Adrenal gland (tissue), 12 donors: ENCODE data around the gene NSL1. TPM values are rescaled to one million over a fixed set of nuclear protein-coding genes. Genes with fewer than 3 reads are reported as not detected.

ENCODE experiments used
- DNase-seq, 7 donors: peaks; one replicate each; pipeline ENCODE4 v3.0.0-alpha.2; 2019 to 2020
- H3K27ac ChIP-seq, 5 donors: fragments of 200-600 bp; sonication (generic) in 4 of 5; 1 replicate in 3 of 5; 2 replicates in 2 of 5; pipeline versions ENCODE4 v1.5.1 to v1.8.0; 2016 to 2020; ENCODE audit warnings: mild to moderate bottlenecking in 1 of 5
- H3K27me3 ChIP-seq: fragments of 200-600 bp; 2 replicates; pipeline ENCODE4 v1.8.0; 2021
- H3K36me3 ChIP-seq, 2 donors: fragments of 200-600 bp; replicated peaks in 1 of 2; 1 replicate in 1 of 2; 2 replicates in 1 of 2; pipeline versions ENCODE4 v1.5.1 to v1.8.0; 2018 to 2022
- H3K4me1 ChIP-seq, 2 donors: fragments of 200-600 bp; replicated peaks in 1 of 2; 1 replicate in 1 of 2; 2 replicates in 1 of 2; pipeline versions ENCODE4 v1.5.1 to v1.8.0; 2018 to 2021
- H3K4me3 ChIP-seq, 4 donors: fragments of 200-600 bp; sonication (generic) in 3 of 4; one replicate each; pipeline ENCODE4 v1.5.1; 2016 to 2018
- H3K9me3 ChIP-seq, 3 donors: fragments of 200-600 bp; sonication (generic) in 1 of 3; replicated peaks in 1 of 3; 1 replicate in 2 of 3; 2 replicates in 1 of 3; pipeline versions ENCODE4 v1.5.1 to v1.8.0; 2016 to 2021
- POLR2A ChIP-seq, 2 donors: fragments of 450-650 bp; IDR thresholded peaks; one replicate each; pipeline ENCODE4 v1.6.1; 2017; ENCODE audit warnings: antibody characterized with exemption in 2 of 2, mild to moderate bottlenecking in 2 of 2, moderate library complexity in 1 of 2
- WGBS, 4 donors: extraction: QIAGEN DNeasy Blood & Tissue Kit in 2 of 4; methylation state at CpG; one replicate each; pipeline versions ENCODE4 v1.1.5 to v1.1.7; 2013 to 2017; 5-methylcytosine and 5-hydroxymethylcytosine counted together
- intact Hi-C, 2 donors: fragments of 100-400 bp; cut with DNase I; formaldehyde crosslinking; loops; one replicate each; pipeline versions ENCODE4 v1.14.1 to v1.15.0; 2022 to 2023
- polyA plus RNA-seq, 3 donors: library from polyadenylated mRNA; stranded (reverse); fragments of 200-250 nt in 2 of 3; fragments of 350-450 nt in 1 of 3; fragmentation: Illumina TruSeq in 1 of 3; extraction: RNeasy Lipid Tissue Mini Kit (QIAGEN cat#74804) in 1 of 3; gene quantifications; one replicate each; pipeline ENCODE4 v1.2.3, GENCODE V29; 2013 to 2014
- total RNA-seq, 9 donors: library from RNA; depleted of rRNA in 4 of 9; stranded (reverse); fragments of >200 nt in 4 of 9; fragments of 120-200 nt in 1 of 9; fragmentation: NEBNext Ultra II Directional in 1 of 9; extraction: Animal tissue kit (Norgen Biotek cat#: 25700) in 1 of 9; gene quantifications; one replicate each; pipeline versions ENCODE4 v1.1.0 to v1.2.4, GENCODE V29; 2013 to 2023
- TF ChIP-seq, protein P1 (sequence below), 6 experiments: fragments of 450-650 bp in 4 of 6; fragments of 200-600 bp in 2 of 6; sonication (generic) in 1 of 6; IDR thresholded peaks; 1 replicate in 5 of 6; 2 replicates in 1 of 6; pipeline versions ENCODE4 v1.5.1 to v1.8.0; 2016 to 2021; ENCODE audit warnings: antibody characterized with exemption in 6 of 6, mild to moderate bottlenecking in 2 of 6, moderate library complexity in 1 of 6
- donor health status: healthy with polysubstance abuse.
- donor health status: Bipolar disorder and iron deficiency.
- donor health status: DM: yes; HTN: yes; CAD: no.
- donor health status: DM: no; HTN: no; CAD: no.
- donor health status: DM: no; HTN: no; CAD: no.
- donor health status: DM: yes; HTN: yes; CAD: no.

The NSL1 gene
- total and polyA plus RNA-seq, 12 donors = 10.6 to 90.9 (median 29.8) TPM

GRCh38 chr1:212737559-212737958 is 54.0 kb downstream of the NSL1 start:
- H3K4me1 ChIP-seq = no peaks in the 10 kb centered on the region
- H3K4me3 ChIP-seq = no peak overlapping the region
- TF ChIP-seq, protein P1, sequence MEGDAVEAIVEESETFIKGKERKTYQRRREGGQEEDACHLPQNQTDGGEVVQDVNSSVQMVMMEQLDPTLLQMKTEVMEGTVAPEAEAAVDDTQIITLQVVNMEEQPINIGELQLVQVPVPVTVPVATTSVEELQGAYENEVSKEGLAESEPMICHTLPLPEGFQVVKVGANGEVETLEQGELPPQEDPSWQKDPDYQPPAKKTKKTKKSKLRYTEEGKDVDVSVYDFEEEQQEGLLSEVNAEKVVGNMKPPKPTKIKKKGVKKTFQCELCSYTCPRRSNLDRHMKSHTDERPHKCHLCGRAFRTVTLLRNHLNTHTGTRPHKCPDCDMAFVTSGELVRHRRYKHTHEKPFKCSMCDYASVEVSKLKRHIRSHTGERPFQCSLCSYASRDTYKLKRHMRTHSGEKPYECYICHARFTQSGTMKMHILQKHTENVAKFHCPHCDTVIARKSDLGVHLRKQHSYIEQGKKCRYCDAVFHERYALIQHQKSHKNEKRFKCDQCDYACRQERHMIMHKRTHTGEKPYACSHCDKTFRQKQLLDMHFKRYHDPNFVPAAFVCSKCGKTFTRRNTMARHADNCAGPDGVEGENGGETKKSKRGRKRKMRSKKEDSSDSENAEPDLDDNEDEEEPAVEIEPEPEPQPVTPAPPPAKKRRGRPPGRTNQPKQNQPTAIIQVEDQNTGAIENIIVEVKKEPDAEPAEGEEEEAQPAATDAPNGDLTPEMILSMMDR (IDR thresholded peaks at IDR 0.05) = no peak
- no peak for TF ChIP-seq POLR2A (IDR thresholded peaks at IDR 0.05)

DNA sequence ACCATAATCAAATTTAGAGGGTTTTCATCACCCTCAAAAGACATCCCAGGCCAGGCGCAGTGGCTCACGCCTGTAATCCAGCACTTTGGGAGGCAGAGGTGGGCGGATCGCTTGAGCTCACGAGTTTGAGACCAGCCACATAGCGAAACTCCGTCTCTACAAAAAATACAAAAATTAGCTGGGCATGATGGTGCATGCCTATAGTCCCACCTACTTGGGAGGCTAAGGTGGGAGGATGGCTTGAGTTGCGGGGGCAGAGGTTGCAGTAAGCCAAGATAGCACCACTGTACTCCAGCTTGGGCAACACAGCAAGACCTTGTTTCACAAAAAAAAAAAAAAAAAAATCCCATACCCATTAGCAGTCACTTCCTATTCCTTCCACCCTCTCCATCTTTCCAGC is 58.5 kb downstream of the NSL1 start:
- Histone ChIP-seq H3K36me3 (no peaks in the 10 kb centered on the region), H3K4me1 (no peaks in the 10 kb centered on the region), H3K27me3 (no peaks in the 10 kb centered on the region), H3K27ac (no peak overlapping the region), H3K9me3 (no peaks in the 10 kb centered on the region), H3K4me3 (no peak overlapping the region)
- intact Hi-C loops = no loop called here
- 93 to 97% (median 97%) methylated on average over 8 of the region's 8 CpGs for WGBS, 4 donors
- DNase-seq = no peak
- no peak for TF ChIP-seq POLR2A (IDR thresholded peaks at IDR 0.05)
- TF ChIP-seq, protein P1 (IDR thresholded peaks at IDR 0.05) = no peak

More at GRCh38 chr1:212737559-212737958, 54.0 kb downstream of the NSL1 start:
- Histone ChIP-seq H3K9me3 (no peaks in the 10 kb centered on the region), H3K27me3 (no peaks in the 10 kb centered on the region), H3K36me3 (no peaks in the 10 kb centered on the region), H3K27ac (no peak overlapping the region)
- intact Hi-C loops = loop anchor here in 1 of 2 donors (5.0 kb wide), 1 partner anchor 255 kb away; no protein-coding TSS in a partner anchor
- DNase-seq = no peak

GRCh38 chr1:212731630-212732029 is 59.9 kb downstream of the NSL1 start:
- Histone ChIP-seq H3K36me3 (no peaks in the 10 kb centered on the region), H3K27ac (no peak overlapping the region), H3K27me3 (no peaks in the 10 kb centered on the region), H3K9me3 (no peaks in the 10 kb centered on the region), H3K4me3 (no peak overlapping the region), H3K4me1 (no peaks in the 10 kb centered on the region)
- intact Hi-C loops = no loop called here
- no peak for DNase-seq
- no peak for TF ChIP-seq POLR2A (IDR thresholded peaks at IDR 0.05)
- TF ChIP-seq, protein P1 (IDR thresholded peaks at IDR 0.05) = no peak
- 92 to 97% (median 96%) methylated on average over 1 of the region's 1 CpG for WGBS, 4 donors

DNA sequence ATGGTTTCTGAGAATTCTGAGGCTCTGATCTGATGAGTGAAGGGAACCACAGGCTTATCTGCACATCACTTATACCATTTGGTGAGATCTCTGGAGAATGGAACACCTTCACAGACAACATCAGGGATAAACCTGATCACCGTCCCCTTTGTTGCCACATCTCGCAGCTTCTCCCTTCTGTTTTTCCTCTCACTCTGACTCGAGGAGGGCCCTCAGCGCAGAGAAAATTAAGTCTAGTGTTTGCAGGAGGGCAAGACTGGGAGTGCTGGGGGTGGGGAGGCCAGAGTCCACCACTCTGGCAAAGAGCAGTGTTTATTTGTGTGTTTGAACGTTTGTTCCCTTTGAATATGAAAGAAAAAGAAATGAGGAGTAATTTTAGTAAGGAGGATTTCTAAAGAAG is 63.0 kb downstream of the NSL1 start:
- Histone ChIP-seq H3K27me3 (no peaks in the 10 kb centered on the region), H3K36me3 (no peaks in the 10 kb centered on the region), H3K4me1 (no peaks in the 10 kb centered on the region), H3K9me3 (no peaks in the 10 kb centered on the region), H3K4me3 (no peak overlapping the region), H3K27ac (no peak overlapping the region)
- no peak for DNase-seq
- TF ChIP-seq, protein P1 (IDR thresholded peaks at IDR 0.05) = no peak
- TF ChIP-seq POLR2A (IDR thresholded peaks at IDR 0.05) = no peak
- intact Hi-C loops = no loop called here
- whole genome bisulfite sequencing, 4 donors = 74 to 82% (median 80%) methylated on average over 5 of the region's 5 CpGs
